Pancreas (tissue), 10 donors: ENCODE data around the gene TRPM5. TPM values are rescaled to one million over a fixed set of nuclear protein-coding genes. Genes with fewer than 3 reads are reported as not detected.

Experiments used
- ATAC-seq, 4 donors: fragments of 200-7000 bp; cut with Tn5 transposase; one replicate each; pipeline versions ENCODE4 v1.8.0 to v1.9.1; 2020; ENCODE audit warnings: mild to moderate bottlenecking in 4 of 4, moderate library complexity in 4 of 4
- DNase-seq, 6 donors: peaks; one replicate each; pipeline ENCODE4 v3.0.0-alpha.2; 2020
- FAIRE-seq: peaks from 2 replicates; lab custom pipeline; 2012; peaks lifted over from hg19 to GRCh38; lab: Jason Lieb, UNC
- H3K27ac ChIP-seq, 4 donors: fragments of 200-600 bp; sonication (generic); 1 replicate in 3 of 4; 2 replicates in 1 of 4; pipeline versions ENCODE4 v1.5.0 to v1.8.0; 2020
- H3K27me3 ChIP-seq, 4 donors: fragments of 200-600 bp; one replicate each; pipeline ENCODE4 v1.8.0; 2021
- H3K36me3 ChIP-seq, 3 donors: fragments of 200-600 bp; sonication (generic) in 1 of 3; one replicate each; pipeline versions ENCODE4 v1.5.0 to v1.8.0; 2020 to 2021
- H3K4me1 ChIP-seq, 3 donors: fragments of 200-600 bp; one replicate each; pipeline ENCODE4 v1.8.0; 2021
- H3K4me3 ChIP-seq, 4 donors: fragments of 200-600 bp; sonication (generic) in 2 of 4; one replicate each; pipeline versions ENCODE4 v1.5.0 to v1.8.0; 2020 to 2021
- H3K9me3 ChIP-seq, 4 donors: fragments of 200-600 bp; one replicate each; pipeline ENCODE4 v1.8.0; 2021
- CTCF ChIP-seq, 4 donors: fragments of 200-600 bp; sonication (generic) in 3 of 4; IDR thresholded peaks; one replicate each; pipeline versions ENCODE4 v1.5.0 to v1.8.0; 2021; ENCODE audit warnings: antibody characterized with exemption in 4 of 4
- WGBS, 2 donors: extraction: QIAGEN DNeasy Blood & Tissue Kit; methylation state at CpG; one replicate each; pipeline ENCODE4 v1.1.7; 2013; 5-methylcytosine and 5-hydroxymethylcytosine counted together
- intact Hi-C, 3 donors: fragments of 100-400 bp; cut with DNase I; formaldehyde crosslinking; loops; one replicate each; pipeline versions ENCODE4 v1.11.1 to v1.14.2; 2022
- polyA plus RNA-seq, 2 donors: library from polyadenylated mRNA; stranded (reverse); fragments of 200-250 nt; gene quantifications; one replicate each; pipeline ENCODE4 v1.2.3, GENCODE V29; 2013
- total RNA-seq, 6 donors: library from RNA; stranded (reverse); fragmentation: NEBNext Ultra II Directional in 4 of 6; extraction: Animal tissue kit (Norgen Biotek cat#: 25700) in 4 of 6; gene quantifications; one replicate each; pipeline versions ENCODE4 v1.2.1 to v1.2.4, GENCODE V29; 2021 to 2023
- donor health status: healthy with polysubstance abuse.
- donor health status: DM: no; HTN: no; CAD: no; lungs with moderate emphysema.
- donor health status: DM: no; HTN: no; CAD: no.
- donor health status: control.
- donor health status: control.
- donor health status: Bipolar disorder and iron deficiency.
- donor health status: DM: yes; HTN: yes; CAD: no.
- donor health status: DM: no; HTN: no; CAD: no.
- donor health status: DM: no; HTN: no; CAD: no.
- donor health status: DM: yes; HTN: yes; CAD: no.

TRPM5 gene
- total and polyA plus RNA-seq, 8 donors = 0.51 to 4.8 (median 1.2) TPM

GRCh38 chr11:2413742-2414579, 30.4 kb downstream of the TRPM5 start:
- H3K27ac ChIP-seq = no peak overlapping the region
- DNase-seq = peak in 1 of 6 donors; percentile 74
- intact Hi-C loops = loop anchor here in 2 of 3 donors (2.0 to 10.0 kb wide), 3 partner anchors 92 to 219 kb away; no protein-coding TSS in a partner anchor
- no peaks in the 10 kb centered on the region for H3K27me3 ChIP-seq
- WGBS, 2 donors = 71 to 83% methylated on average over 42 to 43 of the region's 43 CpGs
- ATAC-seq = no peak
- H3K36me3 ChIP-seq = no peaks in the 10 kb centered on the region
- H3K4me3 ChIP-seq = no peak overlapping the region
- no peaks in the 10 kb centered on the region for H3K9me3 ChIP-seq
- no peak for FAIRE-seq
- TF ChIP-seq CTCF (IDR thresholded peaks at IDR 0.05) = no peak
- no peaks in the 10 kb centered on the region for H3K4me1 ChIP-seq

GRCh38 chr11:2412323-2412722, 32.0 kb downstream of the TRPM5 start:
- no peak for DNase-seq
- no peak for FAIRE-seq
- H3K9me3 ChIP-seq = no peaks in the 10 kb centered on the region
- H3K4me1 ChIP-seq = no peaks in the 10 kb centered on the region
- no peak for ATAC-seq
- intact Hi-C loops = loop anchor here in 2 of 3 donors (2.0 to 10.0 kb wide), 3 partner anchors 90 to 218 kb away; no protein-coding TSS in a partner anchor
- no peak overlapping the region for H3K4me3 ChIP-seq
- no peaks in the 10 kb centered on the region for H3K36me3 ChIP-seq
- no peak overlapping the region for H3K27ac ChIP-seq
- no peaks in the 10 kb centered on the region for H3K27me3 ChIP-seq
- TF ChIP-seq CTCF (IDR thresholded peaks at IDR 0.05) = no peak
- WGBS, 2 donors = 72 to 90% methylated on average over 6 of the region's 6 CpGs

- no peaks in the 10 kb centered on the region for H3K27me3 ChIP-seq
- FAIRE-seq (no peak), ATAC-seq (no peak), DNase-seq (no peak)
- 62 to 76% methylated on average over 30 of the region's 30 CpGs for WGBS, 2 donors
- H3K27ac ChIP-seq = no peak overlapping the region
- intact Hi-C loops = loop anchor here in 2 of 3 donors (2.0 to 10.0 kb wide), 3 partner anchors 89 to 217 kb away; no protein-coding TSS in a partner anchor
- no peak overlapping the region for H3K4me3 ChIP-seq
- H3K4me1 ChIP-seq = no peaks in the 10 kb centered on the region
- TF ChIP-seq CTCF (IDR thresholded peaks at IDR 0.05) = no peak
- H3K36me3 ChIP-seq = no peaks in the 10 kb centered on the region
- no peaks in the 10 kb centered on the region for H3K9me3 ChIP-seq
Measured at GRCh38 chr11:2411446-2412305, 32.6 kb downstream of the TRPM5 start.

- intact Hi-C loops = loop anchor here in 1 of 3 donors (5.0 to 10.0 kb wide), 2 partner anchors 88 to 216 kb away; no protein-coding TSS in a partner anchor
- TF ChIP-seq CTCF (IDR thresholded peaks at IDR 0.05) = no peak
- Histone ChIP-seq H3K9me3 (no peaks in the 10 kb centered on the region), H3K36me3 (no peaks in the 10 kb centered on the region), H3K27me3 (no peaks in the 10 kb centered on the region), H3K4me1 (no peaks in the 10 kb centered on the region), H3K4me3 (no peak overlapping the region), H3K27ac (no peak overlapping the region)
- FAIRE-seq = no peak
- no peak for ATAC-seq
- DNase-seq = no peak
- 55 to 66% methylated on average over 6 to 9 of the region's 9 CpGs for WGBS, 2 donors
Measured at GRCh38 chr11:2410616-2411015, 33.7 kb downstream of the TRPM5 start.
